Measurements from ENCODE around the gene CREBRF.
"Not testable (repeated sequence)": the region's sequence is repeated elsewhere in the genome, so short reads cannot be mapped to it uniquely, and the experiment has no call there.

Gene CREBRF

DNA sequence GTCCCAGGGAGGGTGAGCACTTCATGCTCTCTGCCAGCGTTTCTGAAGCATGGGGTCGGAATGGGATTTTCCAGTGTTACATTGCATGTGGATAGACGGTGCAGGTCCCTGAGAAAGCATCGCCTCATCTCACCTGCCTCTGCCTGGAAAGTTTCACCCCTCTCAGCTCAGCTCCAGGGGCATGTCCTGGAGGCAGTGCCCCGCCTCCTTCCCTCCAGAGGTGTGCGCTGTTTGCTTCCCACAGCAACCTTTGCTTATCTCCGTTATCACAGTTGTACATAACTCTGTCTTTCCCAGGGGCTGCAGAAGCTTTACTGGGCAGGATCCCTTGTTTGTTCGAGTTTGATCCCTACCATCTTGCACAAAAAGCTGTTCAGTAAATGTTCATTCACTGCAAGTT lies 10.7 kb upstream of the CREBRF start:
- Histone ChIP-seq H2AFZ (ENCODE audit: low read length) (no peak overlapping the region), H3K9ac (ENCODE audit: low read length) (no peak overlapping the region), H3K9me3 (replicated peaks; ENCODE audit: insufficient read depth, low read length) (no peaks in the 10 kb centered on the region), H3K4me2 (ENCODE audit: low read depth, low read length) (no peak overlapping the region), H3K36me3 (replicated peaks; ENCODE audit: insufficient read depth, low read length) (no peaks in the 10 kb centered on the region), H3K79me2 (ENCODE audit: low read length) (no peaks in the 10 kb centered on the region), H4K20me1 (ENCODE audit: insufficient read depth, low read length) (no peaks in the 10 kb centered on the region), H3K9me2 (replicated peaks; ENCODE audit: insufficient read depth, low read length) (no peaks in the 10 kb centered on the region), H3F3A (ENCODE audit: insufficient read depth, low read length) (no peaks in the 10 kb centered on the region), H3K27ac (ENCODE audit: low read length) (no peak overlapping the region), H3K4me3 (ENCODE audit: low read length) (no peak overlapping the region), H3K4me1 (ENCODE audit: low read length) (no peaks in the 10 kb centered on the region), H3K27me3 (replicated peaks; ENCODE audit: insufficient read depth, low read length) (no peaks in the 10 kb centered on the region)
- DNase-seq = no peak
- TF ChIP-seq EZH2phosphoT487 (IDR thresholded peaks at IDR 0.05; ENCODE audit: low read length) (no peak), EZH2 (optimal IDR thresholded peaks at IDR 0.05; ENCODE audit: low read depth, low read length) (no peak)
- TF ChIP-seq, protein P1, sequence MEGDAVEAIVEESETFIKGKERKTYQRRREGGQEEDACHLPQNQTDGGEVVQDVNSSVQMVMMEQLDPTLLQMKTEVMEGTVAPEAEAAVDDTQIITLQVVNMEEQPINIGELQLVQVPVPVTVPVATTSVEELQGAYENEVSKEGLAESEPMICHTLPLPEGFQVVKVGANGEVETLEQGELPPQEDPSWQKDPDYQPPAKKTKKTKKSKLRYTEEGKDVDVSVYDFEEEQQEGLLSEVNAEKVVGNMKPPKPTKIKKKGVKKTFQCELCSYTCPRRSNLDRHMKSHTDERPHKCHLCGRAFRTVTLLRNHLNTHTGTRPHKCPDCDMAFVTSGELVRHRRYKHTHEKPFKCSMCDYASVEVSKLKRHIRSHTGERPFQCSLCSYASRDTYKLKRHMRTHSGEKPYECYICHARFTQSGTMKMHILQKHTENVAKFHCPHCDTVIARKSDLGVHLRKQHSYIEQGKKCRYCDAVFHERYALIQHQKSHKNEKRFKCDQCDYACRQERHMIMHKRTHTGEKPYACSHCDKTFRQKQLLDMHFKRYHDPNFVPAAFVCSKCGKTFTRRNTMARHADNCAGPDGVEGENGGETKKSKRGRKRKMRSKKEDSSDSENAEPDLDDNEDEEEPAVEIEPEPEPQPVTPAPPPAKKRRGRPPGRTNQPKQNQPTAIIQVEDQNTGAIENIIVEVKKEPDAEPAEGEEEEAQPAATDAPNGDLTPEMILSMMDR (IDR thresholded peaks at IDR 0.05; ENCODE audit: low read length) = no peak

DNA sequence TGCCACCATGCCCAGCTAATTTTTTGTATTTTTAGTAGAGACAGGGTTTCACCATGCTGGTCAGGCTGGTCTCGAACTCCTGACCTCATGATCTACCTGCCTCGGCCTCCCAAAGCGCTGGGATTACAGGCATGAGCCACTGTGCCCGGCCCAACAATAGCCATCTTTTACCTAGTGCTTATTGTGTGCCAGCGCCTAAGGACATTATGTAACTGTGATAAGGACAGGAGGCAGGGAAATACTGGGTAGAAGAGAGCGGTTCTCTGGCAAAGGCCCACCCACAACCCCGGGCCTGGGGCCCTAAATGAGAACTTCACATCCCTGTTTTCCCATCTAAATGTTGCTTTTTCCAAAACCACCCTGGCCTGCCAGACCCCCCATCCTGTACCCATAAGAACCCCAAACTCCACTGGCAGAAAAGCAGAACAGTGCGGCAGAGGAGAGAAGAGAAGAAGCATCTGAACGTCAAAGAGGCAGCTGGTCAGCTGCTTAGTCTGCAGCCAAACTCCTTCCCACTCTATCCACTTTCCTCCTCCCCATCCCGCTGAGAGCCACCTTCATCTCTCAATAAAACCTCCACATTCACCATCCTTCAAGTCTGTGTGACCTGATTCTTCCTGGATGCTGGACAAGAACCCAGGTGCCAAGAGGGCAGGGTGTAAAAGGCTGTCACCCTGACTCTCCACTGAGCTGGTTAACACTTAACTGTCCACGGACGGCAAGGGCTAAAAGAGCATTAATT lies 8.9 kb upstream of the CREBRF start:
- H3K9ac ChIP-seq (ENCODE audit: low read length); H3K79me2 ChIP-seq (ENCODE audit: low read length); H3K27me3 ChIP-seq (replicated peaks; ENCODE audit: insufficient read depth, low read length); H3K9me2 ChIP-seq (replicated peaks; ENCODE audit: insufficient read depth, low read length); H3F3A ChIP-seq (ENCODE audit: insufficient read depth, low read length); DNase-seq; H3K4me2 ChIP-seq (ENCODE audit: low read depth, low read length); H3K4me3 ChIP-seq (ENCODE audit: low read length); H3K27ac ChIP-seq (ENCODE audit: low read length); H3K4me1 ChIP-seq (ENCODE audit: low read length); H3K9me3 ChIP-seq (replicated peaks; ENCODE audit: insufficient read depth, low read length); H4K20me1 ChIP-seq (ENCODE audit: insufficient read depth, low read length); H2AFZ ChIP-seq (ENCODE audit: low read length); H3K36me3 ChIP-seq (replicated peaks; ENCODE audit: insufficient read depth, low read length): not testable (repeated sequence)

DNA sequence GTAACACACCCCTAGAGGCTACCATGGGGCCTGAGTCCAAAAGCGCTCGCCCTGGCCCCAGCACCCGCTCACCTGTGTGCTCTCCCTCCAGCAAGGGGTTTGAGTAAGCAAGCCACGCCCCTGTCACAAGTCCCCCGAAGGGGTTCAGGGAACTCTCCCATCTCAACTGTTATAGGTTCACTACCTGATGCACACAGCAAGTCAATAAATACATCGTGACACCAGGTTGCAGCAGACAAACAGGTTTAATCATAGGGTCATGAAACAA lies 8.4 kb upstream of the CREBRF start:
- Histone ChIP-seq H3F3A (ENCODE audit: insufficient read depth, low read length) (no peaks in the 10 kb centered on the region), H2AFZ (ENCODE audit: low read length) (no peak overlapping the region), H3K9ac (ENCODE audit: low read length) (no peak overlapping the region), H4K20me1 (ENCODE audit: insufficient read depth, low read length) (no peaks in the 10 kb centered on the region), H3K4me3 (ENCODE audit: low read length) (no peak overlapping the region), H3K4me1 (ENCODE audit: low read length) (no peaks in the 10 kb centered on the region), H3K9me2 (replicated peaks; ENCODE audit: insufficient read depth, low read length) (no peaks in the 10 kb centered on the region), H3K4me2 (ENCODE audit: low read depth, low read length) (no peak overlapping the region), H3K9me3 (replicated peaks; ENCODE audit: insufficient read depth, low read length) (no peaks in the 10 kb centered on the region), H3K36me3 (replicated peaks; ENCODE audit: insufficient read depth, low read length) (no peaks in the 10 kb centered on the region), H3K27me3 (replicated peaks; ENCODE audit: insufficient read depth, low read length) (no peaks in the 10 kb centered on the region), H3K27ac (ENCODE audit: low read length) (no peak overlapping the region), H3K79me2 (ENCODE audit: low read length) (no peaks in the 10 kb centered on the region)
- TF ChIP-seq EZH2 (optimal IDR thresholded peaks at IDR 0.05; ENCODE audit: low read depth, low read length) (no peak), EZH2phosphoT487 (IDR thresholded peaks at IDR 0.05; ENCODE audit: low read length) (no peak)
- TF ChIP-seq, protein P1 (IDR thresholded peaks at IDR 0.05; ENCODE audit: low read length) = no peak
- DNase-seq = no peak

DNA sequence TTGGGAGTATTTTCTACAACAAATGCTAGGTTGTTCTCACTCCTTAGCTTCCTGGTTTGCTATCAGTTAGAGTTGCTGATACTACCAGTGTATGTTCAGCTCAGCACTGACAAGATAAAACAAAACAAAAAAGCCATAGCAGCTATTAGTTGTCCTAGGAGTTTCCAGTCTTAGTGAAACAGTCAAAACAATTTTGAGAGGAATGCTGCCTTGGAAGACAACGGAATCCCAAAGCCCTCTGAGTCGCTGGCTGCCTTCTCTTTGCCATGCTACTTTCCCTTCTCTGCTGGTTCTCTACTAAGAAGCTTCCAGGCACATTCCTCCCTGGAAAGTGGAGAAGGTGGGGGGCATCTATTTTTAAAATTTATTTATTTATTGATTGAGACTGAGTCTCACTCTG lies 5.4 kb upstream of the CREBRF start:
- no peaks in the 10 kb centered on the region for H3K79me2 ChIP-seq (ENCODE audit: low read length)
- no peaks in the 10 kb centered on the region for H4K20me1 ChIP-seq (ENCODE audit: insufficient read depth, low read length)
- peaks cover 8% of the 10 kb centered on the region for H3K4me1 ChIP-seq (ENCODE audit: low read length)
- no peaks in the 10 kb centered on the region for H3K9me3 ChIP-seq (replicated peaks; ENCODE audit: insufficient read depth, low read length)
- no peaks in the 10 kb centered on the region for H3K27me3 ChIP-seq (replicated peaks; ENCODE audit: insufficient read depth, low read length)
- H3K4me3 ChIP-seq (ENCODE audit: low read length) = no peak overlapping the region
- H2AFZ ChIP-seq (ENCODE audit: low read length) = no peak overlapping the region
- no peak overlapping the region for H3K9ac ChIP-seq (ENCODE audit: low read length)
- H3K36me3 ChIP-seq (replicated peaks; ENCODE audit: insufficient read depth, low read length) = no peaks in the 10 kb centered on the region
- H3K9me2 ChIP-seq (replicated peaks; ENCODE audit: insufficient read depth, low read length) = no peaks in the 10 kb centered on the region
- DNase-seq = no peak
- H3K27ac ChIP-seq (ENCODE audit: low read length) = no peak overlapping the region
- no peak overlapping the region for H3K4me2 ChIP-seq (ENCODE audit: low read depth, low read length)
- no peaks in the 10 kb centered on the region for H3F3A ChIP-seq (ENCODE audit: insufficient read depth, low read length)
- TF ChIP-seq, protein P1 (IDR thresholded peaks at IDR 0.05; ENCODE audit: low read length) = no peak
- TF ChIP-seq EZH2phosphoT487 (IDR thresholded peaks at IDR 0.05; ENCODE audit: low read length) (no peak), EZH2 (optimal IDR thresholded peaks at IDR 0.05; ENCODE audit: low read depth, low read length) (no peak)

Measured in MM.1S (cell line).